Liver (tissue), 9 donors: ENCODE measurements around the gene ABCA4. TPM values are rescaled to one million over a fixed set of nuclear protein-coding genes. Genes with fewer than 3 reads are reported as not detected.

Source experiments
- DNase-seq: peaks from one replicate; pipeline ENCODE4 v3.0.0-alpha.2; 2017; ENCODE audit warnings: low spot score
- H3K27ac ChIP-seq, 2 donors: one replicate each; pipeline ENCODE4 v1.7.0; 2013; ENCODE audit warnings: inconsistent platforms in 2 of 2, low read length in 2 of 2, control low read depth in 1 of 2, low read depth in 1 of 2, mild to moderate bottlenecking in 1 of 2
- H3K27me3 ChIP-seq, 4 donors: one replicate each; pipeline versions ENCODE4 v1.6.1 to v1.7.0; 2013; ENCODE audit warnings: low read length in 3 of 4, inconsistent platforms in 1 of 4, mild to moderate bottlenecking in 1 of 4, moderate library complexity in 1 of 4; ENCODE audit not compliant: control insufficient read depth in 4 of 4, insufficient read depth in 4 of 4
- H3K36me3 ChIP-seq, 4 donors: one replicate each; pipeline versions ENCODE4 v1.6.1 to v1.7.0; 2013; ENCODE audit warnings: low read length in 3 of 4, mild to moderate bottlenecking in 3 of 4, low read depth in 1 of 4, moderate library complexity in 1 of 4; ENCODE audit not compliant: control insufficient read depth in 4 of 4, insufficient read depth in 3 of 4
- H3K4me1 ChIP-seq, 4 donors: one replicate each; pipeline versions ENCODE4 v1.6.1 to v1.7.0; 2013; ENCODE audit warnings: low read length in 3 of 4, mild to moderate bottlenecking in 3 of 4, moderate library complexity in 1 of 4; ENCODE audit not compliant: control insufficient read depth in 4 of 4, insufficient read depth in 4 of 4
- H3K4me3 ChIP-seq, 3 donors: one replicate each; pipeline versions ENCODE4 v1.6.1 to v1.7.0; 2013; ENCODE audit warnings: low read length in 3 of 3, control low read depth in 1 of 3, low read depth in 1 of 3, mild to moderate bottlenecking in 1 of 3
- H3K9ac ChIP-seq, 2 donors: one replicate each; pipeline ENCODE4 v1.7.0; 2013; ENCODE audit warnings: low read length in 2 of 2, mild to moderate bottlenecking in 2 of 2, moderate library complexity in 2 of 2, control low read depth in 1 of 2, low read depth in 1 of 2
- H3K9me3 ChIP-seq, 4 donors: one replicate each; pipeline versions ENCODE4 v1.6.1 to v1.7.0; 2013; ENCODE audit warnings: low read length in 3 of 4; ENCODE audit not compliant: control insufficient read depth in 4 of 4
- EGR1 ChIP-seq, 2 donors: IDR thresholded peaks; 2 replicates each; pipeline ENCODE4 v1.6.1; 2016 to 2018; ENCODE audit warnings: antibody characterized with exemption in 2 of 2, low read depth in 2 of 2
- FOXA1 ChIP-seq: IDR thresholded peaks from 2 replicates; pipeline ENCODE4 v1.6.1; 2016; ENCODE audit warnings: antibody characterized with exemption
- GABPA ChIP-seq, 2 donors: IDR thresholded peaks in 1 of 2; conservative IDR thresholded peaks in 1 of 2; 2 replicates each; pipeline ENCODE4 v1.6.1; 2016; ENCODE audit warnings: antibody characterized with exemption in 2 of 2, mild to moderate bottlenecking in 1 of 2, moderate library complexity in 1 of 2
- HNF4A ChIP-seq, 2 donors: conservative IDR thresholded peaks; 2 replicates each; pipeline ENCODE4 v1.6.1; 2016; ENCODE audit warnings: antibody characterized with exemption in 2 of 2, mild to moderate bottlenecking in 2 of 2
- HNF4G ChIP-seq: IDR thresholded peaks from 2 replicates; pipeline ENCODE4 v1.6.1; 2016; ENCODE audit warnings: antibody characterized with exemption
- JUND ChIP-seq, 2 donors: IDR thresholded peaks; 2 replicates each; pipeline ENCODE4 v1.6.1; 2016; ENCODE audit warnings: antibody characterized with exemption in 2 of 2
- NR2F2 ChIP-seq: IDR thresholded peaks from 2 replicates; pipeline ENCODE4 v1.6.1; 2016; ENCODE audit warnings: antibody characterized with exemption
- SP1 ChIP-seq: IDR thresholded peaks from 2 replicates; pipeline ENCODE4 v1.6.1; 2018; ENCODE audit warnings: antibody characterized with exemption, mild to moderate bottlenecking
- TAF1 ChIP-seq: conservative IDR thresholded peaks from 2 replicates; pipeline ENCODE4 v1.6.1; 2016; ENCODE audit warnings: antibody characterized with exemption, mild to moderate bottlenecking
- YY1 ChIP-seq: IDR thresholded peaks from 2 replicates; pipeline ENCODE4 v1.6.1; 2016; ENCODE audit warnings: antibody characterized with exemption, mild to moderate bottlenecking
- WGBS: extraction: QIAGEN DNeasy Blood & Tissue Kit; methylation state at CpG from one replicate; pipeline ENCODE4 v1.1.7; 2013; 5-methylcytosine and 5-hydroxymethylcytosine counted together
- polyA plus RNA-seq, 2 donors: library from polyadenylated mRNA; stranded (reverse) in 1 of 2; unstranded in 1 of 2; fragments of 200-250 nt in 1 of 2; fragments of >200 nt in 1 of 2; fragmentation: Nextera tagmentation in 1 of 2; extraction: Ambion mirVana in 1 of 2; gene quantifications; one replicate each; pipeline versions ENCODE4 v1.2.1 to v1.2.3, GENCODE V29; 2013 to 2015
- total RNA-seq, 2 donors: library from RNA; depleted of rRNA; stranded (reverse); fragments of >200 nt; gene quantifications; one replicate each; pipeline ENCODE4 v1.2.3, GENCODE V29; 2014
- TF ChIP-seq, protein P1 (sequence below): IDR thresholded peaks from 2 replicates; pipeline ENCODE4 v1.6.1; 2016; ENCODE audit warnings: antibody characterized with exemption, mild to moderate bottlenecking
- TF ChIP-seq, protein P2 (sequence below): fragments of 150-350 bp; IDR thresholded peaks from 2 replicates; pipeline ENCODE4 v1.5.1; 2017; ENCODE audit warnings: improper control_type of control experiment, low read depth, low read length; ENCODE audit not compliant: missing input control
- TF ChIP-seq, protein P3 (sequence below): IDR thresholded peaks from 2 replicates; pipeline ENCODE4 v1.6.1; 2016; ENCODE audit warnings: antibody characterized with exemption
- donor health status: healthy.
- donor health status: healthy.
- donor health status: healthy.
- donor health status: healthy.
- donor health status: healthy.

ABCA4 gene
- total and polyA plus RNA-seq, 4 donors, result 0.19 to 1.5 (median 0.38) TPM

DNA sequence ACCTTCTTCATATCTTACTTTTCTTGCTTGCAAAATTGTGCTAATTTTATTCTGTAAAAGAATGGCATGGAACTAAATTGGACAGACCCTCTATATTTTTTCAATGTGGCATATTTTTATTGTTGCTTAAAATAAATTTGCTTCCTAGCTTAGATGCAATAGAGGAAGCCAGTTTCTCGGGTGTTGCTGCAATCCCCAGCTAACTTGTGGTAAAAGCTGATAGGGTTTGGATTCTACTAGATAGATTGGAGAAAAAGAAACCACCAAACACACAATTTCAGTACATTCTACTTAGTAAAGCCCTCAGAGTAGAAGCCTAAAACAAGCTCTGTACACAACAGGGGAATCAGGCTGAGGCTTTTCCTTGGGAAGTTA lies 162.2 kb downstream of the ABCA4 start:
- no peaks in the 10 kb centered on the region for H3K27me3 ChIP-seq
- H3K4me3 ChIP-seq, result no peak overlapping the region
- no peak overlapping the region for H3K27ac ChIP-seq
- WGBS, result 61% methylated on average over 1 of the region's 1 CpG
- DNase-seq, result no peak
- H3K9me3 ChIP-seq, result peaks cover 0 to 1% (median 0%) of the 10 kb centered on the region in 4 donors
- H3K36me3 ChIP-seq, result no peaks in the 10 kb centered on the region
- TF ChIP-seq FOXA1 (no peak), GABPA (IDR thresholded peaks at IDR 0.05 in 1 of 2, conservative IDR thresholded peaks at IDR 0.05 in 1 of 2) (no peak), NR2F2 (no peak), TAF1 (no peak), EGR1 (IDR thresholded peaks at IDR 0.05; ENCODE audit: low read depth in 2 of 2) (no peak)
- TF ChIP-seq, protein P1, sequence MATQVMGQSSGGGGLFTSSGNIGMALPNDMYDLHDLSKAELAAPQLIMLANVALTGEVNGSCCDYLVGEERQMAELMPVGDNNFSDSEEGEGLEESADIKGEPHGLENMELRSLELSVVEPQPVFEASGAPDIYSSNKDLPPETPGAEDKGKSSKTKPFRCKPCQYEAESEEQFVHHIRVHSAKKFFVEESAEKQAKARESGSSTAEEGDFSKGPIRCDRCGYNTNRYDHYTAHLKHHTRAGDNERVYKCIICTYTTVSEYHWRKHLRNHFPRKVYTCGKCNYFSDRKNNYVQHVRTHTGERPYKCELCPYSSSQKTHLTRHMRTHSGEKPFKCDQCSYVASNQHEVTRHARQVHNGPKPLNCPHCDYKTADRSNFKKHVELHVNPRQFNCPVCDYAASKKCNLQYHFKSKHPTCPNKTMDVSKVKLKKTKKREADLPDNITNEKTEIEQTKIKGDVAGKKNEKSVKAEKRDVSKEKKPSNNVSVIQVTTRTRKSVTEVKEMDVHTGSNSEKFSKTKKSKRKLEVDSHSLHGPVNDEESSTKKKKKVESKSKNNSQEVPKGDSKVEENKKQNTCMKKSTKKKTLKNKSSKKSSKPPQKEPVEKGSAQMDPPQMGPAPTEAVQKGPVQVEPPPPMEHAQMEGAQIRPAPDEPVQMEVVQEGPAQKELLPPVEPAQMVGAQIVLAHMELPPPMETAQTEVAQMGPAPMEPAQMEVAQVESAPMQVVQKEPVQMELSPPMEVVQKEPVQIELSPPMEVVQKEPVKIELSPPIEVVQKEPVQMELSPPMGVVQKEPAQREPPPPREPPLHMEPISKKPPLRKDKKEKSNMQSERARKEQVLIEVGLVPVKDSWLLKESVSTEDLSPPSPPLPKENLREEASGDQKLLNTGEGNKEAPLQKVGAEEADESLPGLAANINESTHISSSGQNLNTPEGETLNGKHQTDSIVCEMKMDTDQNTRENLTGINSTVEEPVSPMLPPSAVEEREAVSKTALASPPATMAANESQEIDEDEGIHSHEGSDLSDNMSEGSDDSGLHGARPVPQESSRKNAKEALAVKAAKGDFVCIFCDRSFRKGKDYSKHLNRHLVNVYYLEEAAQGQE, result no peak
- TF ChIP-seq, protein P2, sequence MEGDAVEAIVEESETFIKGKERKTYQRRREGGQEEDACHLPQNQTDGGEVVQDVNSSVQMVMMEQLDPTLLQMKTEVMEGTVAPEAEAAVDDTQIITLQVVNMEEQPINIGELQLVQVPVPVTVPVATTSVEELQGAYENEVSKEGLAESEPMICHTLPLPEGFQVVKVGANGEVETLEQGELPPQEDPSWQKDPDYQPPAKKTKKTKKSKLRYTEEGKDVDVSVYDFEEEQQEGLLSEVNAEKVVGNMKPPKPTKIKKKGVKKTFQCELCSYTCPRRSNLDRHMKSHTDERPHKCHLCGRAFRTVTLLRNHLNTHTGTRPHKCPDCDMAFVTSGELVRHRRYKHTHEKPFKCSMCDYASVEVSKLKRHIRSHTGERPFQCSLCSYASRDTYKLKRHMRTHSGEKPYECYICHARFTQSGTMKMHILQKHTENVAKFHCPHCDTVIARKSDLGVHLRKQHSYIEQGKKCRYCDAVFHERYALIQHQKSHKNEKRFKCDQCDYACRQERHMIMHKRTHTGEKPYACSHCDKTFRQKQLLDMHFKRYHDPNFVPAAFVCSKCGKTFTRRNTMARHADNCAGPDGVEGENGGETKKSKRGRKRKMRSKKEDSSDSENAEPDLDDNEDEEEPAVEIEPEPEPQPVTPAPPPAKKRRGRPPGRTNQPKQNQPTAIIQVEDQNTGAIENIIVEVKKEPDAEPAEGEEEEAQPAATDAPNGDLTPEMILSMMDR, result no peak
- peaks cover 2 to 28% (median 10%) of the 10 kb centered on the region in 4 donors for H3K4me1 ChIP-seq
- H3K9ac ChIP-seq, result no peak overlapping the region

DNA sequence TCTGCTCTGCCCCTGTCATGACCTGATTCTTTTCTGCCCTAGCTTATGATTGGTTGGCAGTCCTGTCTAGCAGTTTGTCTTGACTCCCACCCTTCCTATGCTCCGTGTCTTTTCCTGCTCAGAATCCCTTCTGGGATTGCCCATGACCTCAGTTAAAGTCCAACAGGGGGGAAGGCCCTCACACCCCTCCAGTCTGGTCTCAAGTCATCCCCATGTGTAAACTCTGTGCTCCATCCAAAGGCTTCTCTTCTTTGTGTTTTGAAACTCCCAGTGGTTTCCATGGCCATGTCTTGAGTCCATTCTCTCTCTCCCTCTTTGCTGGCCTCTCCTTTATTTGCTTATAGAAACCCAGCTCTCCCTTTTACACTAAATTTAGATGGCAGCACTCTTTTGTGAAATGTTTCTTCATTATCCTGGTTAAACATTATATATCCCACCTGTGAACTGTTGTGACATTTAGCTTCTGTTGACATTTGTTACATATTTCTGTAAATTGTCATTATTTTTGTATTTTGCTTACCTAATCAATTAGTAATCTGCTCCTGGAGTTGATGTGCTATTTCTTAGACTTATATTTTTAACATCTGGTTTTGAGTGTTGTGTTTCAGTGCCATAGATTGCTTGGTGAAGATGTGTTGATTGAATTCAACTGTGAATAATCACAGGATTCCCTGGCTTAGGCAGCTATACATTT lies 162.8 kb downstream of the ABCA4 start:
- no peak for DNase-seq
- Histone ChIP-seq H3K4me1 (peaks cover 2 to 24% (median 10%) of the 10 kb centered on the region in 4 donors), H3K9ac (no peak overlapping the region), H3K27ac (no peak overlapping the region), H3K4me3 (no peak overlapping the region), H3K27me3 (no peaks in the 10 kb centered on the region), H3K36me3 (no peaks in the 10 kb centered on the region), H3K9me3 (peaks cover 0 to 1% (median 0%) of the 10 kb centered on the region in 4 donors)
- 73% methylated on average over 1 of the region's 1 CpG for WGBS
- TF ChIP-seq NR2F2 (no peak), YY1 (peak; percentile 31), HNF4G (no peak)

DNA sequence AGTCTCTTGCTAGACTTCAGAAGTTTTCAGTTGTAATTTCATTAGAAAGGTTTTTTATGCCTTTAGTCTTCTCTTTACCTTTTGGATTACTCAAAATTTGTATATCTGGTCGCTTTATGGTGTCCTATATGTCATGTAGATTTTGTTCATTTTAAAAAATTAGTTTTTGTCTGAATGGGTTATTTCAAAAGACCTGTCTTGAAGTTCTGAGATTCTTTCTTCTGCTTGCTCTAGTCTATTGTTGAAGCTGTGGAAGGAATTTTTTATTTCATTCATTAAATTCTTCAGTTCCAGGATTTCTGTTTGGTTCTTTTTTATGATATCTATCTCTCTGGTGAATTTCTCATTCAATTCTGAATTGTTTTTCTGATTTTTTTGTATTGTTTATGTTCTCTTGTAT lies 165.2 kb downstream of the ABCA4 start:
- Histone ChIP-seq H3K9ac (no peak overlapping the region), H3K27ac (no peak overlapping the region), H3K4me3 (no peak overlapping the region), H3K9me3 (peaks cover 0 to 1% (median 0%) of the 10 kb centered on the region in 4 donors), H3K4me1 (peaks cover 0 to 18% (median 7%) of the 10 kb centered on the region in 4 donors), H3K36me3 (no peaks in the 10 kb centered on the region), H3K27me3 (no peaks in the 10 kb centered on the region)
- no peak for DNase-seq
- TF ChIP-seq HNF4A (conservative IDR thresholded peaks at IDR 0.05), result no peak
- TF ChIP-seq, protein P3, sequence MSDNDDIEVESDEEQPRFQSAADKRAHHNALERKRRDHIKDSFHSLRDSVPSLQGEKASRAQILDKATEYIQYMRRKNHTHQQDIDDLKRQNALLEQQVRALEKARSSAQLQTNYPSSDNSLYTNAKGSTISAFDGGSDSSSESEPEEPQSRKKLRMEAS, result no peak
- TF ChIP-seq JUND (IDR thresholded peaks at IDR 0.05), result no peak
- no peak for TF ChIP-seq SP1
- TF ChIP-seq TAF1, result no peak
- no peak for TF ChIP-seq GABPA (IDR thresholded peaks at IDR 0.05 in 1 of 2, conservative IDR thresholded peaks at IDR 0.05 in 1 of 2)
- 83% methylated on average over 1 of the region's 1 CpG for WGBS
